Panc1 (cell line): ENCODE results near the gene TIMMDC1. TPM values are rescaled to one million over a fixed set of nuclear protein-coding genes. Genes with fewer than 3 reads are reported as not detected.

Source experiments
- ATAC-seq: fragments of 200-7000 bp; cut with Tn5 transposase; 2 replicates; pipeline ENCODE4 v1.9.1; 2020; ENCODE audit warnings: mild to moderate bottlenecking, moderate library complexity
- BruUV-seq: library from RNA; stranded (reverse); fragments of 400-500 nt; replicated peaks from 2 replicates; lab custom pipeline; 2021; lab: Mats Ljungman, UMichigan
- CTCF ChIA-PET: fragments of 300-600 bp; sonication (Branson Sonifier 250); formaldehyde crosslinking; loops from one replicate; lab custom pipeline; 2022; ENCODE audit warnings: antibody characterized with exemption; lab: Charles Lee
- POLR2A ChIA-PET: fragments of 300-600 bp; sonication (Branson Sonifier 250); formaldehyde crosslinking; loops from one replicate; lab custom pipeline; 2022; ENCODE audit warnings: antibody characterized with exemption; lab: Charles Lee
- DNase-seq: peaks from one replicate; pipeline ENCODE4 v3.0.0-alpha.2; 2010; ENCODE audit warnings: low read depth, low spot score
- H3K27ac ChIP-seq: 2 replicates; pipeline ENCODE4 v1.5.1; 2011; ENCODE audit warnings: mild to moderate bottlenecking, low read length, inconsistent platforms
- H3K27me3 ChIP-seq: fragments of 200-500 bp; sonication (Bioruptor generic); 2 replicates; pipeline ENCODE4 v1.6.0; 2014; ENCODE audit warnings: low read length, inconsistent platforms; ENCODE audit not compliant: control insufficient read depth, insufficient read depth
- H3K36me3 ChIP-seq: fragments of 200-500 bp; sonication (Bioruptor generic); 2 replicates; pipeline ENCODE4 v1.5.1; 2014; ENCODE audit warnings: inconsistent platforms, mild to moderate bottlenecking, low read length, moderate library complexity; ENCODE audit not compliant: control insufficient read depth, insufficient read depth
- H3K4me1 ChIP-seq: 2 replicates; pipeline ENCODE4 v1.5.1; 2011; ENCODE audit warnings: inconsistent platforms, mild to moderate bottlenecking, low read length, moderate library complexity; ENCODE audit not compliant: control insufficient read depth, insufficient read depth
- H3K4me3 ChIP-seq, 2 experiments: 2 replicates each; pipeline ENCODE4 v1.5.1; 2011 to 2012; ENCODE audit warnings: low read depth in 2 of 2, low read length in 2 of 2, mild to moderate bottlenecking in 2 of 2, inconsistent platforms in 1 of 2, moderate library complexity in 1 of 2
- H3K9me3 ChIP-seq: fragments of 200-500 bp; sonication (Bioruptor generic); 2 replicates; pipeline ENCODE4 v1.5.1; 2014; ENCODE audit warnings: low read depth, mild to moderate bottlenecking, inconsistent platforms, low read length, moderate library complexity; ENCODE audit not compliant: control insufficient read depth, insufficient read depth
- CTCF ChIP-seq: fragments of 450-650 bp; IDR thresholded peaks from 2 replicates; pipeline ENCODE4 v1.5.1; 2017; ENCODE audit warnings: mild to moderate bottlenecking
- POLR2AphosphoS5 ChIP-seq: IDR thresholded peaks from 2 replicates; pipeline ENCODE4 v1.6.1; 2012; ENCODE audit warnings: mild to moderate bottlenecking, low read depth, low read length, moderate library complexity
- SIN3A ChIP-seq: IDR thresholded peaks from 2 replicates; pipeline ENCODE4 v1.6.1; 2012; ENCODE audit warnings: low read depth, mild to moderate bottlenecking, low read length, moderate library complexity, borderline replicate concordance; ENCODE audit not compliant: insufficient read depth
- TCF7L2 ChIP-seq: IDR thresholded peaks from 2 replicates; pipeline ENCODE4 v1.6.1; 2011; ENCODE audit warnings: mild to moderate bottlenecking, low read depth, low read length, inconsistent platforms
- in situ Hi-C: cut with HindIII; loops from 2 replicates; pipeline ENCODE4 v1.10.0; 2016; ENCODE audit warnings: low sequenced_read_pairs, low pct_unique_long_range_greater_than_20kb
- intact Hi-C: fragments of 100-400 bp; cut with micrococcal nuclease; formaldehyde crosslinking; loops from one replicate; pipeline ENCODE4 v1.10.0; 2022; ENCODE audit not compliant: unreplicated experiment
- total RNA-seq: library from RNA; stranded (reverse); gene quantifications from one replicate; pipeline ENCODE4 v1.2.1, GENCODE V29; 2021; ENCODE audit not compliant: unreplicated experiment
- TF ChIP-seq, protein P1 (sequence below), 2 experiments: IDR thresholded peaks; 2 replicates each; pipeline ENCODE4 v1.6.1; 2011 to 2012; ENCODE audit warnings: low read depth in 2 of 2, control low read depth in 1 of 2, low read length in 1 of 2, mild to moderate bottlenecking in 1 of 2, moderate library complexity in 1 of 2; ENCODE audit not compliant: insufficient read depth in 1 of 2

TIMMDC1 gene
- total RNA-seq, 1 experiment from 2014 or later: 170 TPM

- ATAC-seq (peak; percentile 26), DNase-seq (peak; percentile 15)
- no peak for TF ChIP-seq POLR2AphosphoS5
- TF ChIP-seq TCF7L2: no peak
- TF ChIP-seq, protein P1, sequence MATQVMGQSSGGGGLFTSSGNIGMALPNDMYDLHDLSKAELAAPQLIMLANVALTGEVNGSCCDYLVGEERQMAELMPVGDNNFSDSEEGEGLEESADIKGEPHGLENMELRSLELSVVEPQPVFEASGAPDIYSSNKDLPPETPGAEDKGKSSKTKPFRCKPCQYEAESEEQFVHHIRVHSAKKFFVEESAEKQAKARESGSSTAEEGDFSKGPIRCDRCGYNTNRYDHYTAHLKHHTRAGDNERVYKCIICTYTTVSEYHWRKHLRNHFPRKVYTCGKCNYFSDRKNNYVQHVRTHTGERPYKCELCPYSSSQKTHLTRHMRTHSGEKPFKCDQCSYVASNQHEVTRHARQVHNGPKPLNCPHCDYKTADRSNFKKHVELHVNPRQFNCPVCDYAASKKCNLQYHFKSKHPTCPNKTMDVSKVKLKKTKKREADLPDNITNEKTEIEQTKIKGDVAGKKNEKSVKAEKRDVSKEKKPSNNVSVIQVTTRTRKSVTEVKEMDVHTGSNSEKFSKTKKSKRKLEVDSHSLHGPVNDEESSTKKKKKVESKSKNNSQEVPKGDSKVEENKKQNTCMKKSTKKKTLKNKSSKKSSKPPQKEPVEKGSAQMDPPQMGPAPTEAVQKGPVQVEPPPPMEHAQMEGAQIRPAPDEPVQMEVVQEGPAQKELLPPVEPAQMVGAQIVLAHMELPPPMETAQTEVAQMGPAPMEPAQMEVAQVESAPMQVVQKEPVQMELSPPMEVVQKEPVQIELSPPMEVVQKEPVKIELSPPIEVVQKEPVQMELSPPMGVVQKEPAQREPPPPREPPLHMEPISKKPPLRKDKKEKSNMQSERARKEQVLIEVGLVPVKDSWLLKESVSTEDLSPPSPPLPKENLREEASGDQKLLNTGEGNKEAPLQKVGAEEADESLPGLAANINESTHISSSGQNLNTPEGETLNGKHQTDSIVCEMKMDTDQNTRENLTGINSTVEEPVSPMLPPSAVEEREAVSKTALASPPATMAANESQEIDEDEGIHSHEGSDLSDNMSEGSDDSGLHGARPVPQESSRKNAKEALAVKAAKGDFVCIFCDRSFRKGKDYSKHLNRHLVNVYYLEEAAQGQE (IDR thresholded peaks at IDR 0.05; ENCODE audit: insufficient read depth in 1 of 2, low read depth in 2 of 2, low read length in 1 of 2): no peak
- no peak for TF ChIP-seq SIN3A
- no peak for TF ChIP-seq CTCF
- peak overlapping the region; percentile 97 for H3K27ac ChIP-seq
- intact Hi-C loops: loop anchor here (10.0 kb wide), 1 partner anchor 187 kb away; no protein-coding TSS in a partner anchor
- H3K36me3 ChIP-seq: no peaks in the 10 kb centered on the region
- H3K9me3 ChIP-seq: no peaks in the 10 kb centered on the region
- peak overlapping the region; percentile 80 to 99 for H3K4me3 ChIP-seq
- H3K27me3 ChIP-seq: no peaks in the 10 kb centered on the region
- in situ Hi-C loops: no loop called here
- TSS peak; percentile 96 for BruUV-seq
- H3K4me1 ChIP-seq: peaks cover 15% of the 10 kb centered on the region
- POLR2A ChIA-PET: interaction anchor here (0.6 to 2.3 kb wide), 2 partner anchors 8 to 34 kb away, joined by 6 to 9 read pairs; partner anchors contain the start of gene TMEM39A
- CTCF ChIA-PET: interaction anchor here (0.6 kb wide), 1 partner anchor 99 kb away, joined by 5 read pairs; no protein-coding TSS in a partner anchor
Observed at GRCh38 chr3:119497820-119498185, 544 bp upstream of the TIMMDC1 start.

DNA sequence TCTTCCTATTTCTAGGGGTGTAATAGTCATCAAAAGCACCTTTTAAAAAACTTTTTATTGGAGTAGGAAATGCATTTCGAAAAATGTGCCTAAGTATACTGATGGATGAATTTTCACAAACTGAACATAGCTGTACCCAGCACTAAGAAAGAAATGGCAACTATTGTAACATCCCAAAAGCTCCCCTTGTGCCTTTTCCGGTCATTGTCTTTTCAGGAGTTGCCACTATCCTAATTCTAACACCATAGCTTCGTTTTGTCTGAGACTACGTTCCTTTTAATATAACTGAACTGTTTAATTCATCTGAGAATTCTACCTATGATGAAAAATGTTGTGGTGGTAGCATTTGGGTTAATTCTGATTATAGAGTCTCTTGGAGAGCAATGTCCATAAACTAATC, 1.9 kb downstream of the TIMMDC1 start:
- peaks cover 3% of the 10 kb centered on the region; the same call in 1 of the 2 replicates for H3K36me3 ChIP-seq
- peak overlapping the region; percentile 80 to 99; a peak in 3 of 4 replicates for H3K4me3 ChIP-seq
- ATAC-seq (no peak), DNase-seq (no peak)
- H3K27me3 ChIP-seq: no peaks in the 10 kb centered on the region
- in situ Hi-C loops: no loop called here
- no TSS peak for BruUV-seq
- peaks cover 15% of the 10 kb centered on the region for H3K4me1 ChIP-seq
- intact Hi-C loops: no loop called here
- ChIA-PET CTCF (no interaction called here), POLR2A (no interaction called here)
- peak overlapping the region; percentile 97; the same call in 1 of the 2 replicates for H3K27ac ChIP-seq
- no peak for TF ChIP-seq POLR2AphosphoS5
- TF ChIP-seq, protein P1 (IDR thresholded peaks at IDR 0.05; ENCODE audit: insufficient read depth in 1 of 2, low read depth in 2 of 2, low read length in 1 of 2): no peak
- no peak for TF ChIP-seq CTCF
- TF ChIP-seq SIN3A: no peak
- TF ChIP-seq TCF7L2: no peak
- no peaks in the 10 kb centered on the region for H3K9me3 ChIP-seq
